ENCODE measurements around the gene NTSR1. TPM values are rescaled to one million over a fixed set of nuclear protein-coding genes. Genes with fewer than 3 reads are reported as not detected.

The NTSR1 gene
- total RNA-seq, 1 experiment from 2014 or later = 0.16 TPM

GRCh38 chr20:62684981-62685380 is 23.7 kb upstream of the NTSR1 start:
- intact Hi-C loops (cut with micrococcal nuclease; ENCODE audit: unreplicated experiment) = loop anchor here (5.0 kb wide), 1 partner anchor 122 kb away; no protein-coding TSS in a partner anchor
- H3K9me3 Mint-ChIP-seq (ENCODE audit: unreplicated experiment) = peaks cover 12% of the 10 kb centered on the region

GRCh38 chr20:62685781-62686555 is 22.7 kb upstream of the NTSR1 start:
- no peaks in the 10 kb centered on the region for H3K36me3 ChIP-seq (ENCODE audit: control insufficient read depth, insufficient read depth, low read length)
- no peak overlapping the region for H3K27ac Mint-ChIP-seq (ENCODE audit: unreplicated experiment)
- 0 out of 2 replicates have a peak, but pooled peaks cover 2% of the 10 kb centered on the region for H3K27me3 ChIP-seq (replicated peaks; ENCODE audit: control insufficient read depth, insufficient read depth, low read length)
- peaks cover 10% of the 10 kb centered on the region for H3K4me1 ChIP-seq
- H3K27me3 Mint-ChIP-seq (ENCODE audit: insufficient read depth, unreplicated experiment) = peaks cover 11% of the 10 kb centered on the region
- no peak for DNase-seq
- H3K4me3 Mint-ChIP-seq (ENCODE audit: unreplicated experiment) = peak overlapping the region; percentile 20
- no peak for TF ChIP-seq CTCF (IDR thresholded peaks at IDR 0.05; ENCODE audit: insufficient read depth in 1 of 2, low read depth in 1 of 2, low read length in 1 of 2, severe bottlenecking in 1 of 2, unreplicated experiment in 1 of 2)
- no TSS peak for BruUV-seq (replicated peaks)
- no peak overlapping the region for H3K4me3 ChIP-seq (ENCODE audit: low read depth, low read length)
- peaks cover 2% of the 10 kb centered on the region for H3K9me3 Mint-ChIP-seq (ENCODE audit: unreplicated experiment)
- no peaks in the 10 kb centered on the region for H3K36me3 Mint-ChIP-seq (ENCODE audit: insufficient read depth, unreplicated experiment)
- CTCF ChIA-PET = interaction anchor here (0.6 to 2.3 kb wide), 7 partner anchors 8 to 122 kb away, joined by 3 to 17 read pairs (median 7); no protein-coding TSS in a partner anchor
- H3K9me3 ChIP-seq = 0 out of 2 replicates have a peak, but pooled peaks cover under 1% of the 10 kb centered on the region
- H3K4me1 Mint-ChIP-seq (ENCODE audit: low read depth, unreplicated experiment) = peaks cover 9% of the 10 kb centered on the region
- POLR2A ChIA-PET = interaction anchor here (1.2 to 1.3 kb wide), 2 partner anchors 108 to 110 kb away, joined by 3 to 5 read pairs; partner anchors contain the start of gene MRGBP
- intact Hi-C loops (cut with micrococcal nuclease; ENCODE audit: unreplicated experiment) = loop anchor here (5.0 kb wide), 1 partner anchor 121 kb away; no protein-coding TSS in a partner anchor

More at GRCh38 chr20:62684981-62685380, 23.7 kb upstream of the NTSR1 start:
- Mint-ChIP-seq H3K4me3 (ENCODE audit: unreplicated experiment) (no peak overlapping the region), H3K4me1 (ENCODE audit: low read depth, unreplicated experiment) (peaks cover 9% of the 10 kb centered on the region), H3K27ac (ENCODE audit: unreplicated experiment) (no peak overlapping the region), H3K36me3 (ENCODE audit: insufficient read depth, unreplicated experiment) (no peaks in the 10 kb centered on the region), H3K27me3 (ENCODE audit: insufficient read depth, unreplicated experiment) (peaks cover 7% of the 10 kb centered on the region)
- Histone ChIP-seq H3K36me3 (ENCODE audit: control insufficient read depth, insufficient read depth, low read length) (no peaks in the 10 kb centered on the region), H3K27me3 (replicated peaks; ENCODE audit: control insufficient read depth, insufficient read depth, low read length) (0 out of 2 replicates have a peak, but pooled peaks cover 2% of the 10 kb centered on the region), H3K9me3 (peaks cover 10% of the 10 kb centered on the region), H3K4me1 (peaks cover 10% of the 10 kb centered on the region), H3K4me3 (ENCODE audit: low read depth, low read length) (no peak overlapping the region)
- DNase-seq = no peak
- ChIA-PET CTCF (interaction anchor here (1.2 to 2.3 kb wide), 3 partner anchors 107 to 123 kb away, joined by 4 to 16 read pairs (median 6); no protein-coding TSS in a partner anchor), POLR2A (interaction anchor here (1.3 kb wide), 1 partner anchor 111 kb away, joined by 3 read pairs; the partner anchor contains the start of gene MRGBP)
- no peak for TF ChIP-seq CTCF (IDR thresholded peaks at IDR 0.05; ENCODE audit: insufficient read depth in 1 of 2, low read depth in 1 of 2, low read length in 1 of 2, severe bottlenecking in 1 of 2, unreplicated experiment in 1 of 2)
- no TSS peak for BruUV-seq (replicated peaks)
